HK-2 (cell line): Measurements from ENCODE around the gene FGF4.
"Not testable (repeated sequence)": the region's sequence is repeated elsewhere in the genome, so short reads cannot be mapped to it uniquely, and the experiment has no call there.

Experiments used
- DNase-seq: peaks from one replicate; pipeline ENCODE4 v3.0.0-alpha.2; 2018; ENCODE audit not compliant: unreplicated experiment

Gene FGF4

DNA sequence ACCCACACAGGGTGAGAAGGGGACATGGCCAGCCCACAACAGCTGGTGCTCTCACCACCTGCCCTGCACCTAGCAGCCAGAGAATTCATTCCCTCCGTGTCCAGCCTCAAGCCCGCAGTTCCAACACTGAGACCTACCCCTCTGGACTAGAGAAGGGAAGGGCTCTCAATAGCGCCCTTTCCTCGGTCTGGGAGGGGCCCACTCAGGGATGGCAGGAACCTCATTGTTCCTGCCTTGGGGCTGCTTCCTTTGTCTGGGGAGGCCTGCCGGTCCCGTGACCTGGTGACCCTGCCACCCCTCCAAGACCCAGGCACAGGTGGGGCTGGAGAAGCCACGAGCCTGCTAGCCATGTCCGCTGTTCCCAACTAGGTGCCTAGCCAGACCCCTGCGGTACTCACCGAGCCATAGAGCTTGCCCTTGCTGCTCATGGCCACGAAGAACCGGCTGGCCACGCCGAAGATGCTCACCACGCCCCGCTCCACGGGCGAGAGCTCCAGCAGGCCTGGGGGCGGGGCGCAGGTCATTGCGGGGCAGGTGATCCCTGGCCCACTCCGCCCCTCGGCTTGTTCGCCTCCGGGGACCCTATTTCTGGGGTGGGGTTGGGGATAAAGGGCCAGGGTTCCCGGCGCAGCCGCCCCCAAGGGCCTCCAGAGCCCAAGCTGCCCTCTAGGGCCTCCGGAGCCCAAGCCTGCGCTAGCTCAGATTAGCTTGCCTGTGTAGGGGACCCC lies 1.4 kb downstream of the FGF4 start:
- no peak for DNase-seq

DNA sequence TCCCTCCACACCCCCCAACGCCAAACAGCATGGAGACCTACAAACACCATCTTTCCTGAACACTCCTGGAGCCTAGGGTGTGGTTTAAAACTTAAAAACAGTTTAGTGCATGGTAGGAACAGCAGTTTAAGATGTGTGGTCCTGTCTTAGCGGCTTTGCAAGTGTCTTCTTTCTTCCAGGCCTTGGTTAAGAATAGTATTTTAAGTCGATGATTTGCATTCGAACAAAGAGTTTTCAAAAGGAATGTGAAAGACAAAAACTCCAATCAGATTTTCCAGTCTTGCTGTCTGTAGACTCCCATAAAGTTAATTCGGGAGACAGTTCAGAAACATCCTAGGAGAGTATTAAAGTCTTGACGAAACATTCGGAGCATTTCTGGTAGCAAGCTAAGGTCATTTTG lies 3.7 kb downstream of the FGF4 start:
- DNase-seq = no peak

DNA sequence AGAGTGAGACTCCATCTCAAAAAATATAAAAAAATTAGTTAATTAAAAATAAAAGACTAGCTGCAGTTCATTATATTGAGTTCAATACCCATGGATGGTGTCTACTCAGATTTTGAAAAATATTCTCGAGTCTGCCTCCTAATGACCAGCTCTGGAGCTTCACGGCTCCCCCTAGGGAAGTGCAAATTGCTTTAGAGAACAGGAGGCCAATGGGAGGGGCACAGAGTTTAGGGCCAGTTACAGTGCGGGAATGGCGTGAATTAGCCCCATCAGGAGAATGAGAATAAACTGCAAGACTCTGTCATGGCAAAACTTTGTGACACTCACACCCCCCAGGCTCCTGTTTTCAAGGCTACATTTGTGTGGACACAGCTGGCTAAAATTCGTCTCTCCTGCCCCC lies 4.6 kb downstream of the FGF4 start:
- no peak for DNase-seq

DNA sequence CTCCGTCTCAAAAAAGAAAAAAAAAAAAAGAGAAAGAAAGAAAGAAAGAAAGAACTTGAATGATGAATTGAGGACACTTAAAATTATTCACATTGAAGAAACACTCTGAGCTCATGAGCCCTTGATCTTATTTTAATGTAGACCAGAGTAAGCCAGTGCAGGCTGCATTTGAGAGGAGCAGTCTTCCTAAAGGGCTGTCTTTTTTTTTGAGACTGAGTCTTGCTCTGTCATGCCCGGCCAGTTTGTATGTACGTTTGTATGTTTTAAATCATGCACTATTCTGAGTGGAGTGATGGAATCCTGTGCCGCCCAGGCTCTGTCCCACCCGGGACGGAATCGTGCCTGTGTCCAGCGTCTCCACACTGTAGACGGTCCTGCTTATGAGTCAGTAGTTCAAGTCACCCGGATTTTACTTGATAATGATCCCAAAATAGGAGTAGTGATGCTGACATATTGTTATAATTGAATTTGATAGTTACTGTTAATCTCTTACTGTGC lies 9.6 kb downstream of the FGF4 start:
- DNase-seq = no peak

DNA sequence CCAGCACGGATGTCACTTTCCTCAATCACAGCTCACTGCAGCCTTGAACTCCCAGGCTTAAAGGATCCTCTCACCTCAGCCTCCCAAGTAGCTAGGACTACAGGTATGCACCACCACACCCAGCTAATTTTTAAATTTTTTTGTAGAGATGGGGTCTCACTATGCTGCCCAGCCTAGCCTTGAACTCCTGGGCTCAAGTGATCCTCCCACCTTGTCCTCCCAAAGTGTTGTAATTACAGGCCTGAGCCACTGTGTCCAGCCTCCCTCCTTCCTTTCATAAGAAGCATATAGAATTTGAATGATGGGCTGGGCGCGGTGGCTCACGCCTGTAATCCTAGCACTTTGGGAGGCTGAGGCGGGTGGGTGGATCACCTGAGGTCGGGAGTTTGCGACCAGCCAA lies 10.2 kb downstream of the FGF4 start:
- DNase-seq = not testable (repeated sequence)

DNA sequence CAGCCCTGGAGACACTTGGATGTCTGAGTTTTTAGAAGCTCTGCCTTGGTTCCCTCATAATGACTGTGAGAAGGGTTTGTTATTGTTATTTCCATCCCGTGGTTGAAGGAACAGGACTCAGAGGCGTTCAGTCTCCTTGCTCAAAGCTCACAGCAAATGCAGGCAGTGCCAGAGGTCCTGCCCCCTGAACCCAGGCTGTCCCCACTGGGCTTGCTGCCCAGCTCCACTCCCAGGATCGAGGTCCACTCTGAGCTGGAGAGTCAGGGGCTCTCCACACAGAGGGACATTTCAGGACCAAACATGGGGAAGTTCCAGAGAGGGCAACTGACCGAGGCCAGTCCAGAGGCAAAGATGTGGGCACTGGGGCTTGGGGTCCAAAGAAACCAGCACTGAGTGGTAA lies 14.8 kb downstream of the FGF4 start:
- no peak for DNase-seq

DNA sequence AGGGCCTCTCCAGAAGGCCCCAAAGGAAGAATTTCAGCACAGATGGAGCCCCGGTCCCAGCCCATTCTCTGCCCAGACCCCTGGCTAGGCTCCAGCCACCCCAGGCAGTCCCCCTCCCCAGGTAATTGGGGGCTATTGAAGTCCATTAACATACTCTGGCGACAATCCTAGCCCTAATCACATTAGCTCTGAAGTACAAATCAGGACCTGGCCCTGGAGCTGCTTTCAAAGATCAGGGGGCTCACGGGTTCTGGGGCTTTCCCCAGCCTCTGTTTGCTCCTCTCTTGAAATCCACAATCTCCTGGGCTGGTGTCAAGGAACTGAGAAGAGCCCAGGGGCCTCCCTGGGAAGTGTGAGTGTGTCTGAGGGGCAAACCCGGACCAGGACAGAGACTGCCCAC lies 22.3 kb downstream of the FGF4 start:
- DNase-seq = no peak

DNA sequence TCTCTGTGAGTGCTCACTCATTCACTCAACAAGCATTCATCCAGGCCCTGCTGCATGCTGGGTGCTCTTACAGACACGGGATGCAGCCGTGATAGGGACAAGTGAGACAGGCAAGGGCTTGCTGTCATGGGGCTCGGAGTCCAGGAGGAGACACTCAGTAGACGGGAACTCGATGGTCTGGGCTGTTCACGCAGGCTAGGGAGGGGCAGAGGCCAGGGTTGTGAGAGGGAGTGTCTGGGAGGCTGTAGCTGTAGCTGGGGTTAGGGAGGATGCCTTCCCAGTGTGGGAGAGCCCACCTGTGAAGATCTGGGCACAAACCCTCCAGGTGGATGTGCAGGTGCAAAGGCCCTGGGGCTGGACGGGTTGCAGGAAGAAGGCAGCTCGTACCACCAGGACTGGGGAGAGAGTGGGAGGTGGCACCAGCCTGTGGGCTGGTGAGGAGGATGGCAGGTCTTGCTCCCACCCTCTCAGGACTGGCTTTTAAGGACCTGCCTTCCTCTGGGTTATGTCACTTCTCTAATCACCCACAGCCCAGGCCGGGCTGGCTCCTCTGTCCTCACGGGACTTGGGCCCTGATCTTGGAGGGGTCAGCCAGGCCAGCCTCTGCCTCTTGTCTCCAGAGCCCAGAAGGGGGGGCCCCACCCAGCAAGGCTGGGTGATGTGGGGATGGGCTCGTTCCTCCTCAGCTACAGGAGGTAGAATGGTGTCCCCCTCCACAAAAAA lies 24.1 kb downstream of the FGF4 start:
- DNase-seq = no peak

DNA sequence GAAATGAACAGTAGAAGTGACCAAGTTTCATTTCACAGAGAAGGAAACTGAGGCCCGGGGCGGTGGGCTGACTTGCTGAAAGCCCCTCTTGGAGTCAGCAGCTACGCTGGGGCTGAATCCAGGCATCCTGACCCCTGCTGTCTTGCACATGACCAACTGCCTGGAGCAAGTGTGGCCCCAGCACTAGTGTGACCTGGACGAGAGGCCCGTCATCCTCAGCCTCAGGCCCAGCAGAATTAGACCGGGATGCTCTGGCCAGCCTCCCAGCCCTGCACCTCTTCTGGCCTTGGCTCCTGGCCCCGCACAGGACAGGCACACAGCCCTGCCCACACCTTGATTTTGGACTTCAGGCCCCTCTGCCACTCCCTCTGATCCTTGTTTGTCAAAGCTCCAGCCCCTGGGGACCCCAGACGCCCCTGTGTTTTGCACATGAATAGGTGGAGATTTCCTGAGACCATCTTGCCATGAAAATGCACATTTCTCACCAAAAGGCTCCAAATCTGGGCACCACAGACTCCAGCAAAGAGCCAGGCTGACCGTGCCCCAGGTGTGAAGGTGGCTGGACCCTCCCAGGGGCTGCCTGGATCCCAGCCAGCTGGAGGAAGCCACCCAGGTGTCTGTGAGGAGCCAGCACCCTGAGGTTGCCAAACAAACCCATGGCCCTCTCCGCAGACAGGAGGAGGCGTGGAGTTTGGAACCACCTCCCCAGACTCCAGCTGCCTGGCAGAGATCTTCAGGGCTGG lies 24.9 kb downstream of the FGF4 start:
- DNase-seq = no peak

DNA sequence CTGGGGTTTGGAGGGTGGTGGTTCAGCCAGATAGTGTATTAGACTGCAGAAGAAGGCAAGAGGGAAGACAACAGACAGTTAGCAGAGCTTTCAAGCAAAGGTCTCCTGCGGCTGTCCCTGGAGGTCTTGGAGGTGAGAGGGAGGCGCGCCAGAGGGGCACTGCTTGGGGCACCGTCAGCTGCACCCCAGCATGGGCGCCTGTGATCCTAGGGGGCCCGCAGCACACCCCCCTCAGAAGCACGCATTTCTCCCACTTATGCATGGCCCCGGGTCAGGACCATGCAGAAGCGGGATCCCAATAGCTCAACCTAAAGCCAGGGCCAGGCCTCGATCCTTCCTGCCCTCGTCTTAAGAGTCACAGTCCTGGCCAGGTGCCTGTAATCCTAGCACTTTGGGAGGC lies 26.5 kb downstream of the FGF4 start:
- DNase-seq = no peak

DNA sequence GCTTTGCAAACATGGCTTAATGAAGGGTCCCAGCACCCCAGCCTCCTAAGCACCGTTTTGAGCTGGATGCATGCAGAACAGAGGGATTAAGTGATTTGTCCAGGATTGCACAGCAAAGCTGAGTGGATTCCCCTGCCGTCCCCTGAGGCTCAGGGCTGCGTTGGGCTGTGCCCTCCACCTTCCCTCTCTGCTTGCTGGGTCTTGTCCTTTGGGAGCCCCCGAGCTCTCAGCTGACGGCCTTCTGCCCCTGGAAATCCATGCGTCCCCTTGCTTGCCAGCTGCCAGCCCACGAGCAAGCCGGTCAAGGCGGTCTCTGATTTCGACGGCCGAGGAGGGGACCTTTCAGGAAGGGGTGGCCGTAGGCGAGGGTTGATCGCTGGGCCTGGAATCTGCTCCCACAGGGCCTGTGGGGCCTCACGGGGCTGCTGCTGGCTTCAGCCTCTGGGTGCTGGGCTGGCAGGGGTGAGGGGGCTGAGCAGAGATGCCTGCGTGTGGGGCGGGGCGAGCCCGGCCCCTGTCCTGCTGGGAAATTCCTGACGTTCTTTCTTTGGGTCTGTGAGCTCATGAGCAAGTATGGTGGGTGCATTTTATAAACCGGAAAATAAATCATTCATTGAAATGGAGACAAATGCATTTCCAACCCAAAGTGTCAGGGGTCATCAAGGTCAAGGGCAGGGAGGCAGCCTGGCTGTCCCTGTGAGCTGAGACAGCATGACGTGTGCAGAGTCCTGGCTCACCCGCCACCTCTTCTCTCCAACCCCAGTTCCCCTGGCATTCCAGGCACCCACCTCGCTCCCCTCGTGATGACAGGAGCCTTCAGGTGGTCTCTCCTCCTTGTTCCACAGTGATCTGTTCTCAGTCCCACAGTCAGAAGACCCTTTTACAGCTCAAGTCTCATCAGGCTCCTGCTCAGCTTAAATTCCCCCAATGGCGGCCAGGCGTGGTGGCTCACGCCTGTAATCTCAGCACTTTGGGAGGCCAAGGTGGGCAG lies 28.1 kb downstream of the FGF4 start:
- DNase-seq = no peak

DNA sequence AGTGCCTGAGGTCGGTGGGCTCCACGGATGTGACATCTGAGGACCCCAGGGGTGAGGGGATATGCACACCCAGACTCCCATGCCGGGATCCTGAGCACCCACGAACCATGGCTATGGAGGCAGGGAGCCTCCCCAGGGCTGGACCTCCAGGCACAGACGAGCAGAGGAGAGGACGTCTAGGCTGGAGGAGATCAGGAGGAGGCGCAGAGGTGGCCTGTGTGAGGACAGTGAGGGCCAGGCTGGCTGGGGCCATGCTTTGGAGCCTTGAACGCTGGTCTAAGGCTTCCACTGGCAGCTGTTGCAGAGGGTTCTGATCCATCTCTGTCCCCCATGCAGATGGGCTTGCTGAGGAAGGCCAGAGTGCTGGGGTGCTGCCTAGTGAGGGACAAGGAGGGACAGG lies 29.0 kb downstream of the FGF4 start:
- DNase-seq = no peak

DNA sequence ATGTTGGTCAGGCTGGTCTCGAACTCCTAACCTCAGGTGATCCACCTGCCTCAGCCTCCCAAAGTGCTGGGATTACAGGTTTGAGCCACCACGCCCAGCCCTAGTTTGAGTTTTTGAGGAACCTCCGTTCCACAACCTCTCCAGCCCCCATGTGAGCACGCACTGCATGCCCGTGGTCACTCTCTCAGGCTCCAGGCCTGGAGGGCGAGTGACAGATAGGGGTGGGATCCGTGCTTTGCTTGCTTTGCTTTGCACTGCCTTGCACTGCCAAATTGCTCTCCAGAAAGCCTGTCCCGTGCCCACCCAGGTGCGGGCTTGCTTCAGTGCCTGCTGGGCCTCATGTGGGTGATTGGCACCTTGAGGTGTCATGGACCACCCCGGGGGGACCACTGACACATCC lies 29.9 kb downstream of the FGF4 start:
- no peak for DNase-seq

DNA sequence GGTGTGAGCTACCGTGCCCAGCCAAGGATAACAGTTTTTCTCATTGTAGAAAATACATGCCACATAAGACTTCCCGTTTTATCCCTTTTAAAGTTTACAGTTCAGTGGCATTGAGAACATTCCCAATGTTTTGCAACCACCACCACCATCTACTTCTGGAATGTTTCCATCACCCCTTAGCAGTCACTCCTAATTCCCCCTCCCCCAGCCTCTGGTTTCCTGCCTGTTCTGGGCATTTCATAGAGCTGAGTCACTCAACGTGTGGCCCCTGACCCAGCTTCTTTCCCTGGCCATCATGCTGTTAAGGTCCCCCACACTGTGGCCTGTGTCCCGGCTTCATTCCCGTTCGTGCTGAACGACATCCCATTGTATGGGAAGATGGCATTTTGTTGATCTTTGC lies 30.7 kb downstream of the FGF4 start:
- peak; percentile 69 for DNase-seq

DNA sequence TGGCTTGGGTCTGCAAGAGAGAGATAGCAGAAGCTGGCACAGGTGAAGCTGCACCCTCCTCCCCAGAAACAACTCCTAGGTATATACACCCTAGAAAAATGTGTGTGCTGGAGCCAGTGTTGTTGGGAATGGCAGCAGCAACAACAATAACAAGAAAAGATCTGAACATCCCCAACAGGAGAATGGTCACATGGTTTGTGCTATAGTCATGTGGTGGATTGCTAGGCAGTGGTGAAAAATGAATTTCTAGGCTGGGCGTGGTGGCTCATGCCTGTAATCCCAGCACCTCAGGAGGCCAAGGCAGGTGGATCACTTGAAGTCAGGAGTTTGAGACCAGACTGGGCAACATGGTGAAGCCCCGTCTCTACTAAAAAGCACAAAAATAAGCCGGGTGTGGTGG lies 40.3 kb downstream of the FGF4 start:
- DNase-seq = no peak

DNA sequence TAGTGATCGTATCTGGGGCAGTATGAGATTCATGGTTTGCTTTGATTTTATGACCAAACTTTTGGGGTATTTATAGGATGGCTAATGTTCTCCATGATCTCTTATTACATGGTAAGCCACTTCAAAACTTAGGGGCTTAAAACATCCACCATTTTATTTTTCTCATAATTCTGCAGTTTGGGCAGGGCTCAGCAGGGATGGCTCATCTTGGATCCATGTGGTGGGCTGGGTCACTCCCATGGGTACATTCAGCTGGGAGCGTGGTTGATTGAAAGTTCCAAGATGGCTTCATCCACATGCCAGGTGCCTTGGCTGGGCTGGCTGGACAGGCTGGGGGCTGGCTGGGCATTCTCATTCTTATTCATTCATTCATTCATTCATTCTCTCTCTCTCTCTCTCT lies 40.8 kb downstream of the FGF4 start:
- no peak for DNase-seq

DNA sequence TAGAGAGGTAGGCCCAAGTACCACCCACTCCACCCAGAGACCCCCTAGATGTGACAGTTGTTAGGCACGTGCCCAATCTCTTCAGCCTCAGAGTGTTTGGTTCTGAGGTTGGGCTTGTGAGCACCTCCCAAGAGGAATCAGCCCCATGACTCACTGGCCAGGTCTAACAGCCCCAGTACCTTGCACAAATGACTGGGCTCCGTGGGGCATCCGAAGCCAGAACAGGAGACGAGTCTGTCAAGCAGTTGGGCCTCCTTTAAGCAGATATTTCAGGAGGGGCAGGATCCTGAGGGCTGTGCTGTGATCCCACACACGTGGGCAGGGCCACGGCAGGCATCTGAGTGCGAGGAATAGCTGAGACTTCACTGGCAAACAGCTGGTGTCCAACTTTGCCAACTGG lies 42.2 kb downstream of the FGF4 start:
- no peak for DNase-seq

DNA sequence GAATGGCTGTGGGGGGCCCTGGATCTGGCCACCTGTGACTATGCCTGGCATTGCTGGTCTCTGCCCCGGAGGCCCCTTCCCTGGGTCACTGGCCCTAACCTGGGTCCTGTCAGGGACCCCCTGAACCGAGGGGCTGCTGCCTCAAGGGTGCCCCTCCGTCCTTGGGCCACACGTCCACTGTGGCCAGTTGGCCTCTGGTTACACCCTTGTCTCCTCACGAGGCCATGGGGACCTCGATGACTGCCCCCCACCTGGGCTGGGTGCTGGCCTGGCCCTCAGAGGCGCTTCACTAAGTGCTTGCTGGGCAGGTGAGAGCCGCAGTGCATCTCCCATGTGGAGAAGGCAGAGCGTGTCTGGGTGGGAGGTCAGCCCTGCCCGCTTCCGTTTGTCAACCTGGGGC lies 44.0 kb downstream of the FGF4 start:
- no peak for DNase-seq

DNA sequence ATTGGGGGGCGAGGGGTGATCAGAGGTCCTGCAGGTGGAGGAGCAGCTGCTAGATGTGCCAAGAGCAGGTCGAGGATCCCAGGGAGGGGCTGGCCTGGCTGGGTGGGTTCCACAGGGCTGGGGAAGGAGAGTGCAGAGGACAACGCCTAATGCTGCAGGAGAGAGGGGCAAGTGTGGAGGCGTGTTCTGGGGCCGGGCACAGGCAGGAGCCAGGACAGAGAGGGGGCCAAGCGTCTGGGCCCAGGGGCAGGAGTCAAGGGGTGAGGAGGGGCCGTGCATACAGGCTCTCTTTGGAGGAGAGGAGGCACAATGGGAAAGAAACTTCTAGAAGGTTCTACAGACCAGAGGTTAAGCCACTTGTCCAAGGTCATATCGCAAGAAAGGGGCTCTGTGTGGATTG lies 44.6 kb downstream of the FGF4 start:
- no peak for DNase-seq

DNA sequence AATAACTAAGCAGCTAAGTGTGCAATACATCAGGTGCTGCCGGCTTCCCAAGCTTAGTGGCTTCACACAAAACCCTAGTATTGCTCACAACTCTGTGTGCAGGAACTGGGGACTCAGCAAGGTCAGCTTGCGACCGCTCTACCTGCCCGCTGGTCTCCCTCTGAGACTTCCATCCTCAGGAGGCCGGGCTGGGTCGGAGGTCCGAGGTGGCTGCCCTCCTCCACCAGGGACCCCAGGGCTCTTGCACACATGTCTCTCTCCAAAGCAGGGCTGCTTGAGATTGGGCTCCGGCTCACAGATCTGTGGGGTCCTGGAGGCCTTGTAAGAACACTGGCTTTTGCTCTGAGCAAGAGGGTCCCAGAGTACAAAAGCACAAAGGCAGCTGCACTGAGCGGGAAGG lies 45.9 kb downstream of the FGF4 start:
- no peak for DNase-seq

DNA sequence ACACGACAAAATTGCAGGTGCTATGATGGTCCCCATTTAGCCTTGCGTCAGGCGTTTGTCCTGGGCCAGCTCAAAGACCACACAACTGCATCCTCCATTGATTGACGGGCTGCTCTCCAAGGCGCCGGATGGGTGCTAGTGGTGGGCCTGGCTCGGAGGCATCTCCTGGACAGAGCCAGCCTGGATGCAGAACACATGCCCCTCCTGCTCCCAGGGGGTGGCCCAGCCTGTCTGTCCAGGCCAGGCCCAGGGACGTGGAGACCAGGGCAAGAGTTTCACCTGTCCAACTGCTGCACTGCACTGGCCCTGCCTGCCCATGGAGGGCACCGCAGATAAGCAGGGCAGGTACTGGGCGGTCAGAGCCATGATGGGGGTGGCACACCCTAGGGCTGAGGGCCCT lies 47.9 kb downstream of the FGF4 start:
- no peak for DNase-seq

DNA sequence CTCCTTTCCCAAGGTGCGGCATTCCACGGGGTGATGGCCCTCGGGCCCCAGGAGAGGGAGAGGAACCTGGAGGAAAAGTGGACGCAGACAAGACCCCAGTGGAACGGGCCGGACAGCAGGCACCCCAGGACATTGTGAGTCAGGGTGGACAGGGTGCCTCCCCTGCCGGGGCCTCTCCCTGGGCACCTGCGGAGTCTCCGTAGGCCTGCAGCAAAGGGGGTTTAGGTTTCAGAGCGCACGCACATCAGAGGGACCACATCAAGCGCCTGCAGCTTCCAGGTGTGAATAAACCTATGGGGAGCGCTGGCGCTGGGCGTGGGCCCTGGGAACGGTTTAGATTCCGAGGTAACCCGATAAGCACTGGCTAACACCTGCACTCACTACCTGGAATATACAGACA lies 48.7 kb downstream of the FGF4 start:
- no peak for DNase-seq
